ENCODE results near the gene IGF1.

Gene IGF1

DNA sequence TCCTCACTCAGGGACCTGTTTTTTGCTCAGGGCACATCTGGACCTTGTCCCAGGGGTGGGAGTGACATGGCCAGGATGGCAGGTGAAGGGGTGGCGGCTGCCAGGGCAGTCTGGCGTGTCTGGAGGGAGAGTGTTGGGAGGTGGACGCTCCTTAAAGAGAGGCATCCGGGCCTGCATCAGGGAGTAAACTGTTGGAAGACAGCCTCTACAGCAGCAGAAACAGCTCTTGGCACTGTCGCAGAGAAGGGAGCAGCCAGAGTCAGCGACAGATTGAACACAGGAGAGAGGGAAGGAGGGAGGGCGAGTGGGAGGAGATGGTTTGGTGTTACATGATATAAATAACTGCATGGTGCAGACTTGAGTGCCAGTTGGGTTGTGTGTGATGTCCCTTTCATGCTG is 52.8 kb downstream of the IGF1 start:
- no peak for DNase-seq (ENCODE audit: low read depth in 2 of 2)

DNA sequence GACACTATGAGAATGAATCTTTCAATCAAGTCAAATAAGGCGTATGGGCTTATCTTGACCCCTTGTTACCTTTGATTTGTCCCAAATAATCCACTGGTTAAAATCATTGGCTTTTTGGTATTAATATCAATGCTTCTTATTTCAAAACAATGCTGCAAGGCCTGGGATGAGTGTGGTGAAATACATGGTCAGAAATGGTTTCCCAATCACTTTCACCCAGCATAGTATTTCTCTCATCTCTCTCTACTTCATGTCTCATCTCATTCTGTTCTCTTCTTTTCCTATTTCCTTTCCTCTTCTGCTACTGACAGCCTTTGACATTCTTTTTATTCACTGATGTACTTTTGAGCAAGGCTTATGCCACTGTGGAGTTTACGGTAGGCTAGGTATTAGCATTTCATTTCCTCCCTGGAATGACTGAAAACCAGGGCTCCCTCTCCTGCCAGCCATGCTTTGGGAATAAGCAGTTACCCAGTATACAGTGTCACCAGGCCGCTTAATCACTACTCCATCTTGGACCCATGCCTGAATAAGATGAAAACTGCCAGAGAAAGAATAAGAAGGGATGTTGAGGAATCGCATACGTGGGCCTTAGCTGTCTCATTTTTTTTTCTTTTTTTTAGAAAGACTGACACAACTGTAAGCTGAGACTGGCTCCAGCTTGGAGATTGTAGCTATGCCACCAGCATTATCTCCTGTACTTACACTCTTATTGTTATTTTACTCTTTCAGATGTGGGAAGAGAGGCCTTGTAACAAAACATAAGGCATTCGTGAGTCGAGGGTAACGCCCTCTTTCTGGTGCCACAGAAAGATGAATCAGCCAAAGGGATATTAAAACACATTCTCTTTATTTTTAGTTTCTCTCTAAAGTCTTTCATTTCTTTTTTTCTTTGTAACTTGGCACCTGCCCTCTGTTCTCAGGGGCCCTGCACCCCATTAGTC is 53.5 kb downstream of the IGF1 start:
- DNase-seq (ENCODE audit: low read depth in 2 of 2): no peak

DNA sequence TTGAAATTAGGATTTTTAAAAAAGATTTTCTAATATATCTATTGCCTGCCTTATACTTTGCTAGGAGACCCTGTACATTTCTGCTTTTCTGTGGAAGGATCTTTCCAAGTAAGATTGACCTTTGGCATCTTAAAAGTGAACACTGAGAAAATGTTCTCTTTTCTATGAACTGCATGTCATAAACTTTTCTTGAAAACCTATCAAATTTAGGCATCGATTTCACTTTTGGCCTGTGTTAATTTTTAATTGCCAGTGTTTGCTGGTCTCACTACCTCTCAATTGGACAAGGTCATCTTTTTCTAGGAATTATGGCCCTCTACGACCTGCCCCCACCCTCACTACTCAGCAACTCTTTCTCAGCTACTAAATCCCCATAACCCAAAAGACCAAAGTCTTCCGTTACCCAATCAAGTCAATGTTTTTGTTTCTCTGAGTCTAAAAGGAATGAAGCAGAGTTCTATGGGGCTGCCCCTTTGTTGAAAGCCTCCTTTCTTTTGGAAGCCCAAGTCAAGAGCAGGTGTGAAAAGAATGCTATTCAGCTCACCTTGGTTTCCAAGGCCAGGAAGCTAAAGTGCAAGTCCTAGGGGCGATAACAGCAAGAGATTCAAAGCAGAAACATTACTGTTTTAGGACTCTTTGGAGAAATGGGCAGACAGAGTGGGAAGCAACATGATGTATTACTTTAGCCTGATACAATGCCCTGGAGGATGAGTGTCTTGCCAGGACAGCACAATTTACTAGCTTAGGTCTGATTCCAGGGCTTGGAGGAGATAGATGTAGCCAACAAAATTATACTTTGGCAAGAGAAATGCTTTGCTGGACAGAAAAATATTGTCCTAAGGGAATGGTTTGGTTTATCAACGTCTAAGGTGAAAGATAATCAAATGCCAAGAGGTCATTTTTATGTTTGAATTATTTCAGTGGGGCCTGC is 55.0 kb downstream of the IGF1 start:
- DNase-seq (ENCODE audit: low read depth in 2 of 2): no peak

DNA sequence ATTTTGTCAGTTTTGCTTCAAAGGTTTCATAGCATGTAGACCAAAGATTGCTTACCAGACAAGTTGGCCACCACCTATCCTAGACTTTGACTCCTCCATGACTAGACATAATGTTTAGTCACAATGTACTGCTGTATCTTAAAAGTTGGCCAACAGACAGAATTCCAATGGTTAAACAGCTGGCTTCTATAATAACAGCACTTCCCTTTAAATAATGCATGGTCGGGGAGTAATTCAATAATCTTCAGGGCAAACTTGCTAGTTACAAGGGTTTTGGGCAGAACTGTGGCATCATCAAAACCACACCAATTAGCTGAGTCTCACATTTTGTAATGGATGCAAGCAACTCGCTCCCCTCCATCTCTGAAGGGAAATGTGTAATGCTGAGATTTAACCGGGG is 56.9 kb downstream of the IGF1 start:
- no peak for DNase-seq (ENCODE audit: low read depth in 2 of 2)

DNA sequence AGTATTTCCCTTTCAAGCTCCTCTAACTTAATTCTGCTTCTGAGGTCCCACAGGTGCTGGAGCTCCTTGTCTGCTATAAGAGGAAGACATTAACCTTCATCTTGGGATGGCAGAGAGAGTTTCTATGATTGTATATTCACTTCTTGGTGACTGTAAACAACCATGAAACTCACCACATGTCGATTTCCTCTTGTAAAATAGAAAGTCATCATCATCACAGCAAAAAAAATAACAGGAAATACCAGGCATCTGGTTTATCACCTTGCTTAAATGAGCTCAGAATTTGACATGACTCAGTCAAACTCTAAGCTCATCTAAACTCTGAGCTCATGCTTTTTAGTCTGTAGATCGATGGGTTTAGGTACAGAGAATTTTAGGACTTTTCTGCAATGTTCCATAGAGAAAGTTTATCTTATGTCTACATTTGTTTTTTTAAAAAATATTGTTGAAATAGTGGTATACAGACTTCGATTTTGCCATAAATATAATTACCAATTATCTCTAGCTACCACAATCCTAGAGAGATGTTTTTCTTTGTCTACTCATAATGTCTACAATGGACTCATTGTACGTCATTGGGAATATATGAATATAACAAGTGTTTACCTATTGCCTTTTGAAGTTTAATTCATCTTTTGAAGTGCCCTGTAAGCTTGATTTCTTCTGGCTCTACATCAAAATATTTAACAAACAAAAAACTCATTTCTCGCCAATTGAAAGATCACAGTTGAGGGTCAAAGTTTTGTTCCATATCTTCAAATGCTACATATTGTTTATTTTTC is 58.4 kb downstream of the IGF1 start:
- DNase-seq (ENCODE audit: low read depth in 2 of 2): no peak

DNA sequence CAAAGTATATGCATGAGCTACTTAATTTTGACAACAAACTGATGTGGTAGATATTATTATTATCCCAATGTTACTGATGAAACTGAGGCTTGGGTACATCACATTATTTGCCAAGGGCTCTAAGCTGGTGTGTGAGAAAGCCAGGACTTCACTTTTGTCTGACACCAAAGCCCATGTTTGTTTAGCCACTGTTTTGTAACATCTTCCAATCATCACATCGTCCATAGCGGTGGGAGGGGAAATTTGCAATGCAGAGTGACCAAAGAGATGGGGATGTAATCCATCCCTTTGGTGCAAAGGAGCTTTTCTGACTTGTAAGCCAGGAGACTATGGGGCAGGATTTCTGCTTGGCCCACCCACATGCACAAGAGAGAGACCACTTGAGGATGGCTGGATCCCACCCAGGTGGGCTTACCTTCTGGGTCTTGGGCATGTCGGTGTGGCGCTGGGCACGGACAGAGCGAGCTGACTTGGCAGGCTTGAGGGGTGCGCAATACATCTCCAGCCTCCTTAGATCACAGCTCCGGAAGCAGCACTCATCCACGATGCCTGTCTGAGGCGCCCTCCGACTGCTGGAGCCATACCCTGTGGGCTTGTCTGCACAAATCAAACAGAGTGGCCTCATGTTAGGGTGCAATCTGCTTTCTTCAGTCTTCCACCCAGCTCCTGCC is 61.1 kb downstream of the IGF1 start:
- DNase-seq (ENCODE audit: low read depth in 2 of 2): no peak

DNA sequence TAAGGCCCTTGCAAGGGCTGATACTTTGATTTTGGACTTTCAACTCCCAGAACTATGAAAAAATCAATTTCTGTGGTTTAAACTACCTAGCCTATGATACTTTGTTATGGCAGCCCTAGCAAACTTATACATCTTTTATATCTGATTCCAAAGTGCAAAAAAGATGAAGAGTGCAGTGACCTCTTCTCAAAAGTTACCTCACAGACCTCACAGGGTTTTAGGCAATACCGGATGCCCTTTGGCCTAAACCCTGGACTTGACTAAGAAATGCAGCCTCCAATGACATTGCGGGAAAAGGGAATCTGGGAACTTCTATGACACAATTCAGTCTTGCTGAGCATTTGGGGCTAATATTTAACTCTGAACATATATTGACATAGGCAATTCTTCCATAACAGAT is 63.3 kb downstream of the IGF1 start:
- DNase-seq (ENCODE audit: low read depth in 2 of 2): no peak

DNA sequence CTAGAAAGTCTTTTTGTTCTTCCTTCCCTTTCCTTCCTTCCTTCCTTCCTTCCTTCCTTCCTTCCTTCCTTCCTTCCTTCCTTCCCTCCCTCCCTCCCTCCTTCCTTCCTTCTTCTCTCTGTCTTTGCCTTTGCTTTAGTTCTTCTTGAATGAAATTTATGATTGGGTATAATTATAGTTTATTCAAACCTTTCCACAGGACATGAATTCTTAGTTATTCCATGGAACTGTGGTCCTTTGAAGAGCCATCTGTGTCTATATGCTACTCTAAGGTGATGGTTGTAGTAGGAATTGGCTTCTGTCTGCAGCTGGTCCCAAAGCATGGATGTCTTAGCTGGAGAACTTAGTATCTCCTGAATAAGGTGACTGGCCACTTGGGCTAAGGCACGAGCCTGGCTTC is 64.8 kb downstream of the IGF1 start:
- no peak for DNase-seq (ENCODE audit: low read depth in 2 of 2)

DNA sequence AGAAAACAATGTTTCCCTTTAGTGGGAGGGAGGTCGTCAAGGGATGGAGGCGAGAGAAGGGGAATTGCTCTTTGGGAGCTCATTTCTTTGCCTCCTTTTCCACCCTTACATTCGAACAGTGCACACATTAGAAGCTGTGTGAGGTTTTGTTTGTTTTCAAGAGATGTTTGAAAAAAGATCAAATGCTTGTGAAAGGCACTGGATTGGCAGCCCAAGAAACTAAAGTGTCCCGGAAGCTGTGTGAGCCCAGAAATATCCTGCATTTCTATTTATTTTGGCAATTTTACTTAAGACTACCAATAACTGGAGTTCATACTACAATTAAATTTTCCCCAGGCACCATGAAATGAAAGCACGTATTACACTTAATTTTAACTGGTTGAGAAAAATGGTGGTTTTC is 67.0 kb downstream of the IGF1 start:
- no peak for DNase-seq (ENCODE audit: low read depth in 2 of 2)

DNA sequence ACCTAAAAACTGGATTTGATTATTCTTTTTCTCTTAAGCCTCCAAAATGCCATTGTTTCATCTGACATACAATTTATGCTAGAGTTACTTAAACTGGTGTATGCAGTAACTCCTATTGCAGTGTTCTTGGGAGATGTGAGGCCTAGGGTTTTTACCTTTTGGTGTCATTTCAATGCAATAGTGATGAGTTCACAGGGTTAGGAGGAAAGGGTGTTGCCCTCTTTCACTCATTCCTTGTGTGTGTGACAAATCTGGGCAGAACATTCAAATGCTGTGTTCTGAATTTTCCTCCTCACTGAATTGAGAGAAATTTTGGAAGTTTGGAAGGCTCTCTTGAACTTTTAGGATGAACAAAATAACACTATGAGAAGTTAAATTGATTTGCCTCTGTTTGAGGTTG is 69.9 kb downstream of the IGF1 start:
- no peak for DNase-seq (ENCODE audit: low read depth in 2 of 2)

DNA sequence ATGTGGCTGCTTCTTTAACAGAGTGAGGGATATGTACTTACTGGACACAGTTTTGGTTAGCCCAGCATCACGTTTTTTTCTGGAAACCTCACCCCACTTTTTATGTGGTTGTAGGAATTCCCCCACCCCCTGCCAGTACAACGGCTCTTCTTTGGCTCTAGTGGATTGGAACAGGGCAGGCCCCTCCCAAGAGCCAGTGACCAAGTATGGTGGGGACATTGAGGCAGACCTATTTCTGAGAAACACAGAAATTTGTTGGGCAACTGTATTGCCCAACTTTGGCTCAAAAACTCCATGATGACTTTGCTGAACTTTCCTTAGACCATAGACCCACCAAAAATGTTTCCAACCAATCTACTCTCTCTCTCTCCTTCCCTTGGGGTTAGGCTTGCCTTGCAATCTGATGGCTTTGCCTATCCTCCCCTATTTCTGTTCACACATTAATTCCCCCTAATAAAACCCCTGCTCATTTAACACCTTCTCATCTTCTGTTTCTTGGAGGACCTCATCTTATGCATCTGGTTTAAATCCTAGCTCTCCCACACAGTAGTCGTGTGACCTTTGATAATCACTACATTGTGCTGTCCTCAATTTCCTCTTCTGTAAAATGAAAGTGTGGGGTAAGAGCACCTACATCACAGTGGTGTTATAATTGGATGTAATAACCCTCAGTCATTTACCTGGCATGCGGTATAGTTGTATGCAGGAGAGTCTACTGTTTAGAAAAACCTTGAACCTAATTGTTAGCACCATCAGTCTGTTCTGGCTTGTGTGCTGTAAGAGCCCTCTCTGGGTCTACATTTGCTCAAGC is 71.7 kb downstream of the IGF1 start:
- DNase-seq (ENCODE audit: low read depth in 2 of 2): no peak

DNA sequence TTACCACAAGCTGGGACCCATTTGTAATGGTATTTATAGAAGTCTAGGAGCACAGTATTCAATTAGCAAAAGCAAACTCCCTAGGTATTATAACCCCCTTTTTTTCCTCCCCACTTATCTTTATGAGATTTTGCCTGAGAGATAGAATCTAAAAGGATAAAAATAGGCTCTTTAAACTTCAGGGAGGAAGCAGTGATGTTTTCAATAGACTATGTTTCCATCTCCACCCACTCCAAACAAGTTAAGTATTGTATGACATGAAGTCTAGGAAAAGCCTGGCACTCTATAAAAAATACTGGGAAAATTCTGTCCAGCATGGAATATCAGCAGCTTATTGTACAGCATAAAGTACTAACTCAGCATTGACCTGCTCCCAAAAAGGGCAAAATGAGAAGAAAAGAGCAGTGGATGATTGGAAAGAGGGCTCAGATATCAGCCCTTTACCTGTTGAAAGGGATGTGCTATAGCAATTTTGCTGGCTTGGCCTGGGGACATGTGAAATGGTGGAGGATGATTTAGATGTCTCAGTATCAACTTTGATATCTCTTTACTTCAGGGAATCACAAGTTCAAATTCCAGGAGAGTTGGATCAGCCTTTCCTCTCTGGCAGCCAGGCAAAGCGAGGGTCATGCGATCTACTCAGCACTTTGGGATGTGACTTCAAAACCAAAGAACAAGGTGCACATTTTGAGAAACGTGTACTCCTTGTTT is 72.4 kb downstream of the IGF1 start:
- no peak for DNase-seq (ENCODE audit: low read depth in 2 of 2)

DNA sequence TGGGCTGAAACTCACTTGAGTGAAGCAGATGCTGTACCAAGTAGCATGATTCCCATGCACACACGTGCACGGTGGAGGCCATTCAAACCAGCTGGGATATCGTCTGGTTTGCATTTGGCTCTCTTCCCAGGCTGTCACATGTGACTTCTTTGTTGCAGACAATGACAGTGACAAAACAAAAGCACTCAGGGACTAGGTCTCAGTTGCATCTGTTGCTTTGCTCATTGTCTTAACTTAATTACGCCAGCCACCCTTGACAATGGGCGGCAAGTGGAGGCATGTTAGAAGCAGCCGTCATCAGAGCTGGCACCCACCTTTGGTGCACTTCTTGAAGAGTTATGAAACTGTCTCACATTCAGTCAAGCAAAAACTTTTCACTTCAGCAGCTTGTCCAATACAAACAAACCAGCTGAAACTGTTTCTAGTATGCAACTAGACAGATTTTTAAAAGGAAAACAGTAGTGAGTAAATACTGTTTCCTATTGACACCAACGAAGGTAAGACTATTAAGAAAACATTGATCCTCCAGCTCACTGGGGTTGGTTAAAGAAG is 74.3 kb downstream of the IGF1 start:
- DNase-seq (ENCODE audit: low read depth in 2 of 2): no peak

DNA sequence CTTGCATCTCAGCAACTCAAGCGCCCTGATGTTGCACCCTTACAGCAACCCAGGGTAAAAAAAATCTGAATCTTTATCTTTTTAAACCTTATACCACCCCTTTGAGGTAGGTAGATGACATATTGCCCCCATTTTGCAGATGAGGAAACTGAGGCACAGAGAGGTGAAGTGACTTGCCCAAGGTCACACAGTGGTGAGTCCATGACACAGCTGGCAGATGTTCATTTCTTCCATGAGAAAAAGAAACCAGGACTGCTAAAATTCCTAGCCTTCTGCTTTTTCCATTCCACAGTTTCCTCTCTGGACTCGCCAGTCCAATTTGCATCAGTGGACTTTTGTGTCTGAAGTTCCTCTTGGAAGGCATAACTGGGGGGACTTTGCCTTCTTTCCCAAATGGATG is 79.3 kb downstream of the IGF1 start:
- no peak for DNase-seq (ENCODE audit: low read depth in 2 of 2)

DNA sequence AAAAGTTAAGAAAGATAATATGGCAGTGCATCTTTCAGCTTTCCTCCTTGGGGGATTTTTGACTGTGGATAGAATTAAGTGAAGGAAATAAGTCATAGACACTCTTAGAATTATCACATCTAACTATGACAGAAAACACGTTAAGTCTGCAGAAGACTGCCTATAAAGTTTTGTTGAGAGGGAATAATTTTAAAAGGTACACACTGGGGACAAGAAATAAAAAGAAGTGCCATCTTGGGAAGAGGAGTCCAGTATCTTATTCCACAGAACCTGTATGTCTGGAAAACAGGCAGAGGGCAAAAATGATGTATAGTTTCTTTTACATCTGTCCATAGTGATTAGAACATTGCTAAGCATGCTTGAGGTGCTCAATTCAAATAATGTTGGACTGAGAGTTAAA is 80.7 kb downstream of the IGF1 start:
- DNase-seq (ENCODE audit: low read depth in 2 of 2): no peak

DNA sequence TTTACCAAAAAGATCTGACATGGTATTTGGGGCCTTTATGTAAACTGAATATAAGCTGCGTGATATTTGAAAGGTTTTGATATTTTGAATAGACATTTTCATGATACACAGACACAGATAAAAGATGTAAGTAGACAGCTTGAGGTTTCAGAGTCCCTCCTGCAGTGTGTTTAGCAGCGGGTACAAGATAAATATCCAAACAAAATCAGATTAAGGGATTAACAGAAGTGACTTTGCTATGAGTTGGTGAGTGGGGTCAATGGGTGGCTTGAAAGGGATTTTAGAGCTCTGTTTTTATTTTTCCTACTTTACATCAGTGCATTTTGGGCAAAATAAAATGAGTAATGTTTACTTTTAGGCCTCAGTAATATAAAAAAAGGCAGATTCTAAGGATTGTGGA is 84.1 kb downstream of the IGF1 start:
- no peak for DNase-seq (ENCODE audit: low read depth in 2 of 2)

DNA sequence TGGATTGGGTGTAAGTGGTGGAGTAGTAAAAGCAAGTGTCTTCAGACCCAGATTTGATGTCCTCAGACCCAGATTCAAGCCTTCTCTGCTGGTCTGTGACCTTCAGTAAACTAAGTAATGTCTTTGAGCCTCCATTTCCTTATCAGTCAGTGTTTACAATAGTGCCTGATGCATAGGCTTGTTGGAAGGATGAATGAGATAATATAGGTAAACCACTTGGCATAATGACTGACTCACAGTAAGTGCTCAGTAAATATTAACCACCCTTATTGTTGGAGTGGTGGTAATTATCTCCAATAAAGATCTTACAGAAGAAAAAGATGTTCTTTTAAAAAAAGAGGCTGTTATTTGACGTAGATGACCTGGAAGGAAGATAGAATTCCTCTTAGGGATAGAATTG is 86.2 kb downstream of the IGF1 start:
- DNase-seq (ENCODE audit: low read depth in 2 of 2): no peak

DNA sequence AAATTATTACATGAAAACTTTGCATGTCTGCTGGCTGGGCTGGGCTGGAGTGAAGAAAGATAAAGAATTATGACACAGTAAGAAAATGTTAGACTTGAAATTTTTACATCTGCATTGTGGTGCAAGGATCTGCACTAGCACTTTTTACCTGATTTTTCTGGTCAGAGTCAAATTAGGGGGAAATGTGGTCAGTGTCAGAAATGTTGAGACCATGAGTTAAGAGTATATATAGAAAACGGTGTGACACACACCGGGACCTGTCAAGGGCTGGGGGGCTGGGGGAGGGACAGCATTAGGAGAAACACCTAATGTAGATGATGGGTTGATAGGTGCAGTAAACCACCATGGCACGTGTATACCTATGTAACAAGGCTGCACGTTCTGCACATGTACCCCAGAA is 90.3 kb downstream of the IGF1 start:
- no peak for DNase-seq (ENCODE audit: low read depth in 2 of 2)

DNA sequence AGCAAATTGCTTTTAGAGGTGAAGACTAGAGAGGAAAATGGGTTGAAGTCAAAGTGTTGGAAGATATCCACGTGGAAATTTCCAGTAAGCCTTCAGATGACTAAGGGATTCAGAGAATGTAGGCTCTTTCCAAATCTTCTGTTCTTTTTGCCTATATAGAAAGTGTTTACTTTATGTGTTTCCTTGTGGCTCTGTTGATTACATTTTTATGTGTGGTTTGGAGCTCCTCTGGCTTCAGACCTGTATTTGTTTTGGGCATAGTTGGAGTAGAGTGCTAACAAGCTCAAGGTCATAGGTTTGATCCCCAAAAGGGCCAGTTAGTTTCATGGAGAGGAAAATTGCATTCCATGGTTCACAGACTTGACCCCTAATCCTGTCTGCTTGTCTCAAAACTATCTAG is 91.9 kb downstream of the IGF1 start:
- no peak for DNase-seq (ENCODE audit: low read depth in 2 of 2)

DNA sequence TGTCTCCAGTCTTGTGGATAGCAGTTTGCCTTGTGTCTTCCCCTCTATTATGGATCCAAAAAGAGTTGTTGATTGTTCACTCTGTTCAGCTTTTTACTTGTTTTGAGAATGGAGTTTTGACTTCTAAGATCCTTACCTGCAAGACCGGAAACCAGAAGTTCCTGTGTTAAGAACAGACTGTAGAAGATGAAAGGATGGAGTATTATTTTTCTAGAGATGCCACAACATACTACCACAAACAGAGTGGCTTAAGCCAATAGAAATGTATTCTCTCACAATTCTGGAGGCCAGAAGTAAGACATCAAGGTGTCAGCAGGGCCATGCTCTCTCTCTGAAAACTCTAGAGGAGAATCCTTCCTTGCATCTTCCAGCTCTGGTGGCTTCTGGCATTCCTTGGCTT is 95.0 kb downstream of the IGF1 start:
- DNase-seq (ENCODE audit: low read depth in 2 of 2): no peak
